ENCODE results near the gene PAGR1. TPM values are rescaled to one million over a fixed set of nuclear protein-coding genes. Genes with fewer than 3 reads are reported as not detected.

The PAGR1 gene
- total and polyA plus RNA-seq, 2 of the 13 experiments (the other 11 are each of a cell fraction or from before 2014, with no cell fraction given): 9.8 to 66.4 TPM

DNA sequence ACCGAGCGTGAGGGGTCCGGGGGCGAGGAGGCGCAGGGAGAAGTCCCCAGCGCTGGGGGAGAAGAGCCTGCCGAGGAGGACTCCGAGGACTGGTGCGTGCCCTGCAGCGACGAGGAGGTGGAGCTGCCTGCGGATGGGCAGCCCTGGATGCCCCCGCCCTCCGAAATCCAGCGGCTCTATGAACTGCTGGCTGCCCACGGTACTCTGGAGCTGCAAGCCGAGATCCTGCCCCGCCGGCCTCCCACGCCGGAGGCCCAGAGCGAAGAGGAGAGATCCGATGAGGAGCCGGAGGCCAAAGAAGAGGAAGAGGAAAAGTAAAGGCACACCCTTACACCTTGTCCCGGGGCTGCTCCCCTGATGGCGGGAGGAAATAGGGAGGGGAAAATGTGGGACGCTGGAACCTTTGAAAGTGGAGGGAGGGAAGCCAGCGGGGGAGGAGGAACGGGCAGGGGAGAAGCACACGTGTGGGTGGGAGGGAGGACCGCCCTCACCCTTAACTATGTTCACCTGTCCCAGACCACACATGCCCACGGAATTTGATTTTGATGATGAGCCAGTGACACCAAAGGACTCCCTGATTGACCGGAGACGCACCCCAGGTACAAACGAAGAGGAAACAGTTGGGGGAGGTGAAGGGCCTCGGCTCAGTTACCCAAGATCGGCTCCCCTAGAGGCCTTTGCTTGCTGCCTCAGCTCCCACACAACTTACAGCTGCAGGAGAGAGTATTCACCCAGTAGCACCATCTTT is 916 bp downstream of the PAGR1 start:
- ChIA-PET CTCF (ENCODE audit: low intra/inter-chr PET ratio, low total read pairs) (interaction anchor here (0.9 to 1.5 kb wide), 4 partner anchors 27 to 116 kb away, joined by 3 to 6 read pairs (median 4); partner anchors contain the start of gene KIF22), POLR2A (interaction anchor here (0.6 to 7.0 kb wide), 19 partner anchors 10 to 156 kb away, joined by 3 to 145 read pairs (median 8); partner anchors contain the start of genes ASPHD1, CDIPT, KIF22 and MAZ)
- Histone ChIP-seq H3K27ac (ENCODE audit: extremely low read length, insufficient read depth, low read length) (peak overlapping the region; percentile 83), H3K79me2 (ENCODE audit: insufficient read depth, low read length) (peaks cover 25% of the 10 kb centered on the region), H3K4me1 (ENCODE audit: insufficient read depth, low read length) (peaks cover 84% of the 10 kb centered on the region), H4K20me1 (ENCODE audit: insufficient read depth, low read length) (peaks cover 5% of the 10 kb centered on the region; the same call in 1 of the 2 replicates), H3K27me3 (ENCODE audit: control insufficient read depth in 1 of 2, insufficient read depth in 2 of 2, low read length in 2 of 2) (peaks cover 0 to 12% of the 10 kb centered on the region in 2 experiments; a peak in 2 of 5 replicates), H3K4me3 (replicated peaks in 1 of 3; ENCODE audit: insufficient read depth in 1 of 3, low read depth in 2 of 3, low read length in 3 of 3) (peak overlapping the region; percentile 86 to 93 (median 88)), H3K9ac (ENCODE audit: insufficient read depth, low read depth, low read length) (peak overlapping the region; percentile 79), H3K36me3 (replicated peaks in 1 of 2; ENCODE audit: control insufficient read depth in 1 of 2, insufficient read depth in 2 of 2, low read length in 2 of 2) (peaks cover 0 to 9% of the 10 kb centered on the region in 2 experiments; a peak in 2 of 5 replicates), H3K9me3 (ENCODE audit: low read length) (no peaks in the 10 kb centered on the region), H2AFZ (ENCODE audit: low read length) (no peak overlapping the region), H3K4me2 (ENCODE audit: low read depth, low read length) (peak overlapping the region; percentile 99)
- peak; percentile 55 for ATAC-seq
- in situ Hi-C loops (cut with HindIII; ENCODE audit: extremely low pct_ligation_motif_present, low pct_unique_long_range_greater_than_20kb) (loop anchor here (25.0 kb wide), 1 partner anchor 845 kb away; the partner anchor contains the start of genes FBRS and PRR14), intact Hi-C loops (cut with micrococcal nuclease; ENCODE audit: unreplicated experiment) (loop anchor here (1.0 kb wide), 1 partner anchor 31 kb away; no protein-coding TSS in a partner anchor)
- no peak for FAIRE-seq
- WGBS (ENCODE audit: low lambda C conversion rate): 1% methylated on average over 36 of the region's 37 CpGs
- peak; percentile 47 for DNase-seq (ENCODE audit: low spot score)
- no TSS peak for BruUV-seq (replicated peaks)
- TF ChIP-seq ZNF615 (CRISPR knock-in tag; IDR thresholded peaks at IDR 0.05; ENCODE audit: borderline replicate concordance) (peak; percentile 54; the same call in 1 of the 2 replicates), GABPB1 (CRISPR knock-in tag; IDR thresholded peaks at IDR 0.05) (peak; percentile 3; the same call in 1 of the 2 replicates), SMAD9 (CRISPR knock-in tag; IDR thresholded peaks at IDR 0.05) (peak; percentile 36; the same call in 1 of the 2 replicates), KLF12 (CRISPR knock-in tag; IDR thresholded peaks at IDR 0.05; ENCODE audit: borderline replicate concordance) (no peak), KLF16 (CRISPR knock-in tag; IDR thresholded peaks at IDR 0.05) (no peak; a peak in 1 of 4 replicates), ZNF253 (CRISPR knock-in tag; IDR thresholded peaks at IDR 0.05; ENCODE audit: borderline replicate concordance) (no peak), POLR2A (IDR thresholded peaks at IDR 0.05; ENCODE audit: insufficient read depth in 1 of 2, low read depth in 2 of 2, low read length in 2 of 2) (no peak), ZNF430 (CRISPR knock-in tag; IDR thresholded peaks at IDR 0.05) (peak; percentile 56)
- TF ChIP-seq, protein P1, sequence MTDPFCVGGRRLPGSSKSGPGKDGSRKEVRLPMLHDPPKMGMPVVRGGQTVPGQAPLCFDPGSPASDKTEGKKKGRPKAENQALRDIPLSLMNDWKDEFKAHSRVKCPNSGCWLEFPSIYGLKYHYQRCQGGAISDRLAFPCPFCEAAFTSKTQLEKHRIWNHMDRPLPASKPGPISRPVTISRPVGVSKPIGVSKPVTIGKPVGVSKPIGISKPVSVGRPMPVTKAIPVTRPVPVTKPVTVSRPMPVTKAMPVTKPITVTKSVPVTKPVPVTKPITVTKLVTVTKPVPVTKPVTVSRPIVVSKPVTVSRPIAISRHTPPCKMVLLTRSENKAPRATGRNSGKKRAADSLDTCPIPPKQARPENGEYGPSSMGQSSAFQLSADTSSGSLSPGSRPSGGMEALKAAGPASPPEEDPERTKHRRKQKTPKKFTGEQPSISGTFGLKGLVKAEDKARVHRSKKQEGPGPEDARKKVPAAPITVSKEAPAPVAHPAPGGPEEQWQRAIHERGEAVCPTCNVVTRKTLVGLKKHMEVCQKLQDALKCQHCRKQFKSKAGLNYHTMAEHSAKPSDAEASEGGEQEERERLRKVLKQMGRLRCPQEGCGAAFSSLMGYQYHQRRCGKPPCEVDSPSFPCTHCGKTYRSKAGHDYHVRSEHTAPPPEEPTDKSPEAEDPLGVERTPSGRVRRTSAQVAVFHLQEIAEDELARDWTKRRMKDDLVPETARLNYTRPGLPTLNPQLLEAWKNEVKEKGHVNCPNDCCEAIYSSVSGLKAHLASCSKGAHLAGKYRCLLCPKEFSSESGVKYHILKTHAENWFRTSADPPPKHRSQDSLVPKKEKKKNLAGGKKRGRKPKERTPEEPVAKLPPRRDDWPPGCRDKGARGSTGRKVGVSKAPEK (CRISPR knock-in tag; IDR thresholded peaks at IDR 0.05; ENCODE audit: borderline replicate concordance): no peak
- TF ChIP-seq, protein P2, sequence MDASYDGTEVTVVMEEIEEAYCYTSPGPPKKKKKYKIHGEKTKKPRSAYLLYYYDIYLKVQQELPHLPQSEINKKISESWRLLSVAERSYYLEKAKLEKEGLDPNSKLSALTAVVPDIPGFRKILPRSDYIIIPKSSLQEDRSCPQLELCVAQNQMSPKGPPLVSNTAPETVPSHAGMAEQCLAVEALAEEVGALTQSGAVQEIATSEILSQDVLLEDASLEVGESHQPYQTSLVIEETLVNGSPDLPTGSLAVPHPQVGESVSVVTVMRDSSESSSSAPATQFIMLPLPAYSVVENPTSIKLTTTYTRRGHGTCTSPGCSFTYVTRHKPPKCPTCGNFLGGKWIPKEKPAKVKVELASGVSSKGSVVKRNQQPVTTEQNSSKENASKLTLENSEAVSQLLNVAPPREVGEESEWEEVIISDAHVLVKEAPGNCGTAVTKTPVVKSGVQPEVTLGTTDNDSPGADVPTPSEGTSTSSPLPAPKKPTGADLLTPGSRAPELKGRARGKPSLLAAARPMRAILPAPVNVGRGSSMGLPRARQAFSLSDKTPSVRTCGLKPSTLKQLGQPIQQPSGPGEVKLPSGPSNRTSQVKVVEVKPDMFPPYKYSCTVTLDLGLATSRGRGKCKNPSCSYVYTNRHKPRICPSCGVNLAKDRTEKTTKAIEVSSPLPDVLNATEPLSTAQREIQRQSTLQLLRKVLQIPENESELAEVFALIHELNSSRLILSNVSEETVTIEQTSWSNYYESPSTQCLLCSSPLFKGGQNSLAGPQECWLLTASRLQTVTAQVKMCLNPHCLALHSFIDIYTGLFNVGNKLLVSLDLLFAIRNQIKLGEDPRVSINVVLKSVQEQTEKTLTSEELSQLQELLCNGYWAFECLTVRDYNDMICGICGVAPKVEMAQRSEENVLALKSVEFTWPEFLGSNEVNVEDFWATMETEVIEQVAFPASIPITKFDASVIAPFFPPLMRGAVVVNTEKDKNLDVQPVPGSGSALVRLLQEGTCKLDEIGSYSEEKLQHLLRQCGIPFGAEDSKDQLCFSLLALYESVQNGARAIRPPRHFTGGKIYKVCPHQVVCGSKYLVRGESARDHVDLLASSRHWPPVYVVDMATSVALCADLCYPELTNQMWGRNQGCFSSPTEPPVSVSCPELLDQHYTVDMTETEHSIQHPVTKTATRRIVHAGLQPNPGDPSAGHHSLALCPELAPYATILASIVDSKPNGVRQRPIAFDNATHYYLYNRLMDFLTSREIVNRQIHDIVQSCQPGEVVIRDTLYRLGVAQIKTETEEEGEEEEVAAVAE (CRISPR knock-in tag; IDR thresholded peaks at IDR 0.05; ENCODE audit: borderline replicate concordance): peak; percentile 9; the same call in 1 of the 2 replicates
- TF ChIP-seq, protein P3, sequence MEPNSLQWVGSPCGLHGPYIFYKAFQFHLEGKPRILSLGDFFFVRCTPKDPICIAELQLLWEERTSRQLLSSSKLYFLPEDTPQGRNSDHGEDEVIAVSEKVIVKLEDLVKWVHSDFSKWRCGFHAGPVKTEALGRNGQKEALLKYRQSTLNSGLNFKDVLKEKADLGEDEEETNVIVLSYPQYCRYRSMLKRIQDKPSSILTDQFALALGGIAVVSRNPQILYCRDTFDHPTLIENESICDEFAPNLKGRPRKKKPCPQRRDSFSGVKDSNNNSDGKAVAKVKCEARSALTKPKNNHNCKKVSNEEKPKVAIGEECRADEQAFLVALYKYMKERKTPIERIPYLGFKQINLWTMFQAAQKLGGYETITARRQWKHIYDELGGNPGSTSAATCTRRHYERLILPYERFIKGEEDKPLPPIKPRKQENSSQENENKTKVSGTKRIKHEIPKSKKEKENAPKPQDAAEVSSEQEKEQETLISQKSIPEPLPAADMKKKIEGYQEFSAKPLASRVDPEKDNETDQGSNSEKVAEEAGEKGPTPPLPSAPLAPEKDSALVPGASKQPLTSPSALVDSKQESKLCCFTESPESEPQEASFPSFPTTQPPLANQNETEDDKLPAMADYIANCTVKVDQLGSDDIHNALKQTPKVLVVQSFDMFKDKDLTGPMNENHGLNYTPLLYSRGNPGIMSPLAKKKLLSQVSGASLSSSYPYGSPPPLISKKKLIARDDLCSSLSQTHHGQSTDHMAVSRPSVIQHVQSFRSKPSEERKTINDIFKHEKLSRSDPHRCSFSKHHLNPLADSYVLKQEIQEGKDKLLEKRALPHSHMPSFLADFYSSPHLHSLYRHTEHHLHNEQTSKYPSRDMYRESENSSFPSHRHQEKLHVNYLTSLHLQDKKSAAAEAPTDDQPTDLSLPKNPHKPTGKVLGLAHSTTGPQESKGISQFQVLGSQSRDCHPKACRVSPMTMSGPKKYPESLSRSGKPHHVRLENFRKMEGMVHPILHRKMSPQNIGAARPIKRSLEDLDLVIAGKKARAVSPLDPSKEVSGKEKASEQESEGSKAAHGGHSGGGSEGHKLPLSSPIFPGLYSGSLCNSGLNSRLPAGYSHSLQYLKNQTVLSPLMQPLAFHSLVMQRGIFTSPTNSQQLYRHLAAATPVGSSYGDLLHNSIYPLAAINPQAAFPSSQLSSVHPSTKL (CRISPR knock-in tag; IDR thresholded peaks at IDR 0.05): no peak

Data from HepG2 (cell line).